M059J (cell line): ENCODE data around the gene ADAMTS9. TPM values are rescaled to one million over a fixed set of nuclear protein-coding genes. Genes with fewer than 3 reads are reported as not detected.

Source experiments
- DNase-seq: peaks from one replicate; pipeline ENCODE4 v3.0.0-alpha.2; 2012; ENCODE audit warnings: low read depth
- total RNA-seq: library from RNA; depleted of rRNA; stranded (reverse); fragments of >200 nt; shearing (Covaris generic); gene quantifications from 2 replicates; pipeline ENCODE4 v1.2.3, GENCODE V29; 2014

The ADAMTS9 gene
- total RNA-seq, 1 experiment from 2014 or later: 0.15 TPM

- no peak for DNase-seq
Observed at GRCh38 chr3:64536166-64536565, 151.6 kb downstream of the ADAMTS9 start.

- DNase-seq: peak; percentile 57
Observed at GRCh38 chr3:64533617-64534317, 154.0 kb downstream of the ADAMTS9 start.

- DNase-seq: peak; percentile 36
Observed at GRCh38 chr3:64530434-64531049, 157.3 kb downstream of the ADAMTS9 start.

- DNase-seq: no peak
Observed at GRCh38 chr3:64523324-64523723, 164.5 kb downstream of the ADAMTS9 start.

- no peak for DNase-seq
Observed at GRCh38 chr3:64520334-64520733, 167.5 kb downstream of the ADAMTS9 start.

GRCh38 chr3:64518950-64519349 lies 168.8 kb downstream of the ADAMTS9 start:
- no peak for DNase-seq

- no peak for DNase-seq
Observed at GRCh38 chr3:64518496-64518895, 169.3 kb downstream of the ADAMTS9 start.

- DNase-seq: peak; percentile 4
Observed at GRCh38 chr3:64514889-64515288, 172.9 kb downstream of the ADAMTS9 start.

- DNase-seq: no peak
Observed at GRCh38 chr3:64509206-64509605, 178.6 kb downstream of the ADAMTS9 start.

GRCh38 chr3:64508140-64508539 lies 179.7 kb downstream of the ADAMTS9 start:
- DNase-seq: no peak

- no peak for DNase-seq
Observed at GRCh38 chr3:64506255-64506654, 181.5 kb downstream of the ADAMTS9 start.

GRCh38 chr3:64505419-64505818 lies 182.4 kb downstream of the ADAMTS9 start:
- no peak for DNase-seq

GRCh38 chr3:64502284-64502683 lies 185.5 kb downstream of the ADAMTS9 start:
- DNase-seq: peak; percentile 19

- peak; percentile 39 for DNase-seq
Observed at GRCh38 chr3:64501298-64501906, 186.4 kb downstream of the ADAMTS9 start.

GRCh38 chr3:64496786-64497490 lies 190.9 kb downstream of the ADAMTS9 start:
- DNase-seq: no peak

- DNase-seq: no peak
Observed at GRCh38 chr3:64495781-64496334, 191.9 kb downstream of the ADAMTS9 start.

GRCh38 chr3:64495121-64495780 lies 192.5 kb downstream of the ADAMTS9 start:
- no peak for DNase-seq

GRCh38 chr3:64494526-64494925 lies 193.3 kb downstream of the ADAMTS9 start:
- DNase-seq: no peak

- no peak for DNase-seq
Observed at GRCh38 chr3:64493149-64493548, 194.7 kb downstream of the ADAMTS9 start.

GRCh38 chr3:64491843-64492242 lies 196.0 kb downstream of the ADAMTS9 start:
- no peak for DNase-seq

- DNase-seq: no peak
Observed at GRCh38 chr3:64490180-64490724, 197.5 kb downstream of the ADAMTS9 start.
